Muscle of leg (tissue), 11 donors: Measurements from ENCODE around the gene MPV17L2. TPM values are rescaled to one million over a fixed set of nuclear protein-coding genes. Genes with fewer than 3 reads are reported as not detected.
A peak's percentile ranks its signal among the peaks of the same experiment; 100 is the strongest.

Experiments
- DNase-seq: peaks from one replicate; pipeline ENCODE4 v3.0.0; 2013
- H3K27ac ChIP-seq: one replicate; pipeline ENCODE4 v1.5.1; 2013; ENCODE audit warnings: mild to moderate bottlenecking, low read length, control low read depth
- H3K27me3 ChIP-seq: one replicate; pipeline ENCODE4 v1.6.1; 2013; ENCODE audit warnings: low read length; ENCODE audit not compliant: control insufficient read depth, insufficient read depth
- H3K36me3 ChIP-seq: one replicate; pipeline ENCODE4 v1.6.1; 2013; ENCODE audit warnings: low read length; ENCODE audit not compliant: control insufficient read depth, insufficient read depth
- H3K4me1 ChIP-seq: one replicate; pipeline ENCODE4 v1.6.1; 2013; ENCODE audit warnings: low read length; ENCODE audit not compliant: control insufficient read depth, insufficient read depth
- H3K4me3 ChIP-seq: one replicate; pipeline ENCODE4 v1.5.1; 2013; ENCODE audit warnings: low read length, control low read depth
- H3K9me3 ChIP-seq: replicated peaks from 2 replicates; pipeline ENCODE4 v1.6.1; 2013; ENCODE audit warnings: low read depth, low read length; ENCODE audit not compliant: control insufficient read depth
- WGBS: methylation state at CpG from one replicate; pipeline ENCODE4 v1.1.5; 2013; ENCODE audit warnings: missing lambda C conversion rate; ENCODE audit not compliant: insufficient coverage; 5-methylcytosine and 5-hydroxymethylcytosine counted together
- polyA plus RNA-seq, 8 donors: library from polyadenylated mRNA; unstranded; fragments of 120-200 nt; gene quantifications; one replicate each; pipeline versions ENCODE4 v1.2.1 to v1.2.3, GENCODE V29; 2013; ENCODE audit warnings: inconsistent platforms in 1 of 8, low replicate concordance in 1 of 8; ENCODE audit not compliant: insufficient read length in 8 of 8, insufficient read depth in 1 of 8
- total RNA-seq: library from RNA; stranded (reverse); fragments of 120-200 nt; gene quantifications from one replicate; pipeline ENCODE4 v1.2.4, GENCODE V29; 2013

Gene MPV17L2
- total and polyA plus RNA-seq, 9 donors, result 3.7 to 7.9 (median 6.3) TPM

GRCh38 chr19:18211683-18212082, 18.7 kb downstream of the MPV17L2 start:
- WGBS, result 81% methylated on average over 14 of the region's 14 CpGs
- peaks cover 12% of the 10 kb centered on the region for H3K27me3 ChIP-seq

GRCh38 chr19:18214779-18215433, 21.9 kb downstream of the MPV17L2 start:
- H3K27me3 ChIP-seq, result peaks cover 10% of the 10 kb centered on the region
- H3K27ac ChIP-seq, result no peak overlapping the region
- no peaks in the 10 kb centered on the region for H3K4me1 ChIP-seq
- WGBS, result 35% methylated on average over 4 of the region's 7 CpGs
- no peak for DNase-seq
- no peaks in the 10 kb centered on the region for H3K36me3 ChIP-seq
- no peak overlapping the region for H3K4me3 ChIP-seq
- H3K9me3 ChIP-seq, result no peaks in the 10 kb centered on the region

More at GRCh38 chr19:18211683-18212082, 18.7 kb downstream of the MPV17L2 start:
- no peak for DNase-seq
- Histone ChIP-seq H3K4me1 (no peaks in the 10 kb centered on the region), H3K9me3 (no peaks in the 10 kb centered on the region), H3K36me3 (no peaks in the 10 kb centered on the region), H3K4me3 (no peak overlapping the region), H3K27ac (no peak overlapping the region)

GRCh38 chr19:18216789-18217188, 23.8 kb downstream of the MPV17L2 start:
- WGBS, result 100% methylated on average over 1 of the region's 8 CpGs
- no peaks in the 10 kb centered on the region for H3K4me1 ChIP-seq
- no peak overlapping the region for H3K4me3 ChIP-seq
- H3K9me3 ChIP-seq, result no peaks in the 10 kb centered on the region
- peaks cover 18% of the 10 kb centered on the region for H3K27me3 ChIP-seq
- H3K36me3 ChIP-seq, result no peaks in the 10 kb centered on the region
- no peak for DNase-seq
- no peak overlapping the region for H3K27ac ChIP-seq

- Histone ChIP-seq H3K27ac (no peak overlapping the region), H3K4me3 (no peak overlapping the region), H3K9me3 (no peaks in the 10 kb centered on the region), H3K4me1 (no peaks in the 10 kb centered on the region), H3K27me3 (peaks cover 26% of the 10 kb centered on the region), H3K36me3 (no peaks in the 10 kb centered on the region)
- WGBS, result 84% methylated on average over 17 of the region's 17 CpGs
- no peak for DNase-seq
These were observed 25.1 kb downstream of the MPV17L2 start for GRCh38 chr19:18218159-18218558.

- Histone ChIP-seq H3K27ac (no peak overlapping the region), H3K9me3 (no peaks in the 10 kb centered on the region), H3K36me3 (no peaks in the 10 kb centered on the region), H3K27me3 (peaks cover 27% of the 10 kb centered on the region), H3K4me3 (no peak overlapping the region), H3K4me1 (no peaks in the 10 kb centered on the region)
- 100% methylated on average over 1 of the region's 3 CpGs for WGBS
- DNase-seq, result no peak
These were observed 25.6 kb downstream of the MPV17L2 start for GRCh38 chr19:18218600-18218999.

- no peaks in the 10 kb centered on the region for H3K9me3 ChIP-seq
- WGBS, result 57% methylated on average over 25 of the region's 28 CpGs
- no peak overlapping the region for H3K27ac ChIP-seq
- no peak for DNase-seq
- peaks cover 10% of the 10 kb centered on the region for H3K4me1 ChIP-seq
- H3K4me3 ChIP-seq, result no peak overlapping the region
- no peaks in the 10 kb centered on the region for H3K36me3 ChIP-seq
- peaks cover 38% of the 10 kb centered on the region for H3K27me3 ChIP-seq
These were observed 27.1 kb downstream of the MPV17L2 start for GRCh38 chr19:18219911-18220631.

GRCh38 chr19:18220632-18221275, 27.7 kb downstream of the MPV17L2 start:
- Histone ChIP-seq H3K9me3 (no peaks in the 10 kb centered on the region), H3K4me1 (peaks cover 17% of the 10 kb centered on the region), H3K36me3 (no peaks in the 10 kb centered on the region), H3K4me3 (no peak overlapping the region), H3K27ac (no peak overlapping the region), H3K27me3 (peaks cover 45% of the 10 kb centered on the region)
- no peak for DNase-seq
- WGBS, result 3% methylated on average over 11 of the region's 33 CpGs

GRCh38 chr19:18221815-18222725, 29.1 kb downstream of the MPV17L2 start:
- H3K27ac ChIP-seq, result no peak overlapping the region
- H3K4me1 ChIP-seq, result peaks cover 21% of the 10 kb centered on the region
- no peak for DNase-seq
- no peak overlapping the region for H3K4me3 ChIP-seq
- no peaks in the 10 kb centered on the region for H3K9me3 ChIP-seq
- no peaks in the 10 kb centered on the region for H3K36me3 ChIP-seq
- H3K27me3 ChIP-seq, result peaks cover 57% of the 10 kb centered on the region
- WGBS, result 85% methylated on average over 19 of the region's 25 CpGs

GRCh38 chr19:18223860-18224524, 31.0 kb downstream of the MPV17L2 start:
- peaks cover 34% of the 10 kb centered on the region for H3K4me1 ChIP-seq
- H3K9me3 ChIP-seq, result no peaks in the 10 kb centered on the region
- no peaks in the 10 kb centered on the region for H3K36me3 ChIP-seq
- H3K27me3 ChIP-seq, result peaks cover 63% of the 10 kb centered on the region
- DNase-seq, result peak; percentile 24
- peak overlapping the region; percentile 45 for H3K4me3 ChIP-seq
- H3K27ac ChIP-seq, result peak overlapping the region; percentile 13
- WGBS, result 5% methylated on average over 35 of the region's 39 CpGs
